Left lung (tissue), 10 donors: ENCODE data around the gene BBS9. TPM values are rescaled to one million over a fixed set of nuclear protein-coding genes. Genes with fewer than 3 reads are reported as not detected.

ENCODE experiments used
- ATAC-seq: fragments of 200-7000 bp; cut with Tn5 transposase; one replicate; pipeline ENCODE4 v1.9.1; 2020; ENCODE audit warnings: moderate library complexity
- DNase-seq, 4 donors: peaks; one replicate each; pipeline ENCODE4 v3.0.0-alpha.2; 2013 to 2020
- H3K27ac ChIP-seq, 2 donors: fragments of 200-600 bp; sonication (generic) in 1 of 2; one replicate each; pipeline versions ENCODE4 v1.5.0 to v1.8.0; 2020 to 2021
- H3K27me3 ChIP-seq, 2 donors: fragments of 200-600 bp; sonication (generic) in 1 of 2; one replicate each; pipeline versions ENCODE4 v1.5.0 to v1.8.0; 2020 to 2021
- H3K36me3 ChIP-seq, 2 donors: fragments of 200-600 bp; sonication (generic) in 1 of 2; one replicate each; pipeline versions ENCODE4 v1.5.0 to v1.8.0; 2020 to 2021
- H3K4me1 ChIP-seq, 2 donors: fragments of 200-600 bp; one replicate each; pipeline ENCODE4 v1.8.0; 2021
- H3K4me3 ChIP-seq, 2 donors: fragments of 200-600 bp; sonication (generic) in 1 of 2; one replicate each; pipeline versions ENCODE4 v1.5.0 to v1.8.0; 2020 to 2021; ENCODE audit warnings: mild to moderate bottlenecking in 1 of 2
- H3K9me3 ChIP-seq, 2 donors: fragments of 200-600 bp; sonication (generic) in 1 of 2; one replicate each; pipeline versions ENCODE4 v1.5.0 to v1.8.0; 2020 to 2021
- CTCF ChIP-seq, 2 donors: fragments of 200-600 bp; sonication (generic) in 1 of 2; IDR thresholded peaks; one replicate each; pipeline versions ENCODE4 v1.5.0 to v1.8.0; 2021; ENCODE audit warnings: antibody characterized with exemption in 2 of 2
- intact Hi-C, 2 donors: fragments of 100-400 bp; cut with DNase I; formaldehyde crosslinking; loops; one replicate each; pipeline versions ENCODE4 v1.11.2 to v1.14.2; 2022
- polyA plus RNA-seq, 6 donors: library from polyadenylated mRNA; unstranded; fragments of 120-200 nt; gene quantifications; one replicate each; pipeline ENCODE4 v1.2.1, GENCODE V29; 2013; ENCODE audit not compliant: insufficient read length in 6 of 6
- total RNA-seq, 2 donors: library from RNA; stranded (reverse); fragmentation: NEBNext Ultra II Directional; extraction: Animal tissue kit (Norgen Biotek cat#: 25700); gene quantifications; one replicate each; pipeline ENCODE4 v1.2.1, GENCODE V29; 2021
- donor health status: DM: no; HTN: yes; CAD: no.
- donor health status: DM: no; HTN: no; CAD: no.

The BBS9 gene
- total and polyA plus RNA-seq, 8 donors, result 14.5 to 25.1 (median 19.1) TPM

- intact Hi-C loops, result no loop called here
- DNase-seq (no peak), ATAC-seq (no peak)
- Histone ChIP-seq H3K4me1 (no peaks in the 10 kb centered on the region), H3K27ac (no peak overlapping the region), H3K27me3 (no peaks in the 10 kb centered on the region), H3K4me3 (no peak overlapping the region), H3K9me3 (no peaks in the 10 kb centered on the region), H3K36me3 (no peaks in the 10 kb centered on the region)
- no peak for TF ChIP-seq CTCF (IDR thresholded peaks at IDR 0.05)
Measured at GRCh38 chr7:33422141-33422540, 292.8 kb downstream of the BBS9 start.

- no peaks in the 10 kb centered on the region for H3K4me1 ChIP-seq
- H3K27ac ChIP-seq, result no peak overlapping the region
- intact Hi-C loops, result no loop called here
Measured at GRCh38 chr7:33422825-33423645, 293.7 kb downstream of the BBS9 start.

DNA sequence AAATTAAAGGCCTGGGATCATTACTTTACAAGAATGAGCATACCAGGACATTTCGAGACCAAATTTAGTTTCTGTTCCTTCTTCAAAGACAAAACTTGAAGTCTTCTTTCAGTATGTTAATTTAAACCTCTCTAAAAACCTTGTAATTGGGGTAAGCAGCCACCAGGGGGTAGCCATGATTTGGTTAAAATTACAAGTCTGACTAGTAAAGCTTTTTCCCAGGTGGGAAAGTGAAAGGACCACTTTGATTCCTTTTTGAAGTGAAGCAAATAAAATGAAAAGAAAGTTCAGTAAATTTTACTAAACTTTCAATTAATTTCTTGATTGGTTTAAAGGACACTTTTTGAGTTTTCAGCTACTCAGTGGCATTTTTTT is 294.3 kb downstream of the BBS9 start:
- H3K27me3 ChIP-seq, result no peaks in the 10 kb centered on the region
- H3K27ac ChIP-seq, result no peak overlapping the region
- H3K4me1 ChIP-seq, result no peaks in the 10 kb centered on the region
- H3K9me3 ChIP-seq, result no peaks in the 10 kb centered on the region
- ATAC-seq (no peak), DNase-seq (no peak)
- H3K36me3 ChIP-seq, result no peaks in the 10 kb centered on the region
- no peak overlapping the region for H3K4me3 ChIP-seq
- intact Hi-C loops, result no loop called here
- TF ChIP-seq CTCF (IDR thresholded peaks at IDR 0.05), result peak in 1 of 2 donors; percentile 28

More at GRCh38 chr7:33422825-33423645, 293.7 kb downstream of the BBS9 start:
- no peak for TF ChIP-seq CTCF (IDR thresholded peaks at IDR 0.05)
- no peaks in the 10 kb centered on the region for H3K9me3 ChIP-seq
- ATAC-seq, result no peak
- no peaks in the 10 kb centered on the region for H3K27me3 ChIP-seq
- H3K36me3 ChIP-seq, result no peaks in the 10 kb centered on the region
- no peak for DNase-seq
- H3K4me3 ChIP-seq, result no peak overlapping the region

DNA sequence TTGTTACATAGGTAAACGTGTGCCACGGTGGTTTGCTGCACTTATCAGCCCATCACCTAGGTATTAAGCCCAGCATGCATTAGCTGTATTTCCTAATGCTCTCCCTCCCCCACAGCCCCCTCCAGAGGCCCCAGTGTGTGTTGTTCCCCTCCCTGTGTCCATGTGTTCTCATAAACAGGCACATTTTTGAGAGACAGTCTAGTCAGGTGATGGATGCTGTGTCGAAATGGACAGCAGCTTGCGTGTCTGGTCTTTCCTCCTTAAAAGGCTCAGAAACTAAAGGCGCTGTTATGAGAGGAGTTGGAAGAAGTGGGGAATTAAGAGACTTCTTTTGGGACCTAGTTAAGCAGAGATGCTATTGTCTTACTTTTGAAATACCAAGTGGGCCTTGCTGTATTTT is 296.0 kb downstream of the BBS9 start:
- ATAC-seq, result peak; percentile 33
- Histone ChIP-seq H3K4me1 (no peaks in the 10 kb centered on the region), H3K4me3 (no peak overlapping the region), H3K27me3 (no peaks in the 10 kb centered on the region), H3K27ac (no peak overlapping the region), H3K36me3 (no peaks in the 10 kb centered on the region), H3K9me3 (no peaks in the 10 kb centered on the region)
- intact Hi-C loops, result no loop called here
- TF ChIP-seq CTCF (IDR thresholded peaks at IDR 0.05), result no peak
- DNase-seq, result no peak

DNA sequence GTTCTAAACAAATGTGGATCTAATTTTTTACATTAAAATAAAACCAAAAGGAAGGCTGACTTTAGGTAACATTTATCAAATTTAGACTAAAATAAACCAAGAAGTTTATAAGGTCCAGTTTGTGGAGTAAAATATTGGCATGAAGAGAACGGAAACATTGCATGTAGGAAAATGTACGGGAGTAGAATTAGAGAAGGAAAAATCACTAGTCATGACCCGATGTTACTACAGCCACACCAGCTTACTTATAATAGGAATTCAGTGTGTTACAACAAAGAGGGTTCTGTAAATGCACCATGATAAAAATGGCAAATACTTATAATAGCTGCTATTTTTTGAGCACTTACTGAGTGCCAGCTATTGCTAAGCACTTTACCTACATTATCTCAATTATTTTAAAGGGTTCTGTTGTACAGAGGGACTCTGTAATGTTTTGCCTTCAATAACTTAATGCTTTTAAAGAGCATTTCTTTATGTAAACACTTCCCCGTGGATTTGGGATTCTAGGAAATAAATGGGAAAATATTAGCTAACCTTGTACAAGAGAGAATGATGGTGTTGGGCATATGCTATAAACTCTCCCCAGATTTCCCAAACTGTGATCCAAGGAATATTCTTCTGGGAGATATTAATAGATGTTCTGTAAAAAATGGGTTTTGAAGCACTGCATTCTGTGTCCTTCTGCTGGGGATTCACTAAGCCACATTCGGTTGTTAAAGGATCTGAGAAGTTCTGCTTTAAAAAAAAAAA is 296.7 kb downstream of the BBS9 start:
- no peaks in the 10 kb centered on the region for H3K9me3 ChIP-seq
- no peaks in the 10 kb centered on the region for H3K27me3 ChIP-seq
- H3K27ac ChIP-seq, result no peak overlapping the region
- H3K4me1 ChIP-seq, result no peaks in the 10 kb centered on the region
- DNase-seq (no peak), ATAC-seq (no peak)
- no peaks in the 10 kb centered on the region for H3K36me3 ChIP-seq
- no peak overlapping the region for H3K4me3 ChIP-seq
- TF ChIP-seq CTCF (IDR thresholded peaks at IDR 0.05), result no peak
- intact Hi-C loops, result no loop called here
